Astrocyte (in vitro differentiated cells and primary cell): ENCODE data around the gene PODXL.

ENCODE experiments used
- EZH2 ChIP-seq: IDR thresholded peaks from 2 replicates; pipeline ENCODE4 v1.6.1; 2012; ENCODE audit warnings: mild to moderate bottlenecking, low read length, inconsistent platforms; ENCODE audit not compliant: insufficient read depth
- TF ChIP-seq, protein P1 (sequence below): IDR thresholded peaks from 2 replicates; pipeline ENCODE4 v1.5.1; 2011; ENCODE audit warnings: low read depth, mild to moderate bottlenecking, inconsistent platforms, low read length, moderate library complexity; ENCODE audit not compliant: insufficient read depth

DNA sequence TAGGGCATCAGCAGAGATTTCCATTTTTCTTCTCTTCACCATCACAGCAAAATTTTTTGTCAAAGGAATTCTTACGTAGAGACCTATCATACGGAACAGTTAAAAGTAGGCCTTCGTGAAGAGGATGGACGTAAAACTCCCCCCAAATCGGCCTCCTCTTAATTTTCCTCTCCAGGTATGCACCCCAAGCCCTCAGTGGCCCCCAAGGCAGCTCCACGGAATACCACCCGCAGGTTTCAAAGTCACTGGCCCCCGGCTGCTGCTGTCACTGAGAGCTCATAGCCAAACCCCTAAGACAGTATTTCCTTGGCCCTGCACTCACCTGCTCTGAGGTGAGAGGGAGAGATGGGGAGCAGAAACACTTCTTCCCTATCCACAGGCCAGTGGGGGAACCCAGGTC, 8.8 kb downstream of the PODXL start:
- TF ChIP-seq, protein P1, sequence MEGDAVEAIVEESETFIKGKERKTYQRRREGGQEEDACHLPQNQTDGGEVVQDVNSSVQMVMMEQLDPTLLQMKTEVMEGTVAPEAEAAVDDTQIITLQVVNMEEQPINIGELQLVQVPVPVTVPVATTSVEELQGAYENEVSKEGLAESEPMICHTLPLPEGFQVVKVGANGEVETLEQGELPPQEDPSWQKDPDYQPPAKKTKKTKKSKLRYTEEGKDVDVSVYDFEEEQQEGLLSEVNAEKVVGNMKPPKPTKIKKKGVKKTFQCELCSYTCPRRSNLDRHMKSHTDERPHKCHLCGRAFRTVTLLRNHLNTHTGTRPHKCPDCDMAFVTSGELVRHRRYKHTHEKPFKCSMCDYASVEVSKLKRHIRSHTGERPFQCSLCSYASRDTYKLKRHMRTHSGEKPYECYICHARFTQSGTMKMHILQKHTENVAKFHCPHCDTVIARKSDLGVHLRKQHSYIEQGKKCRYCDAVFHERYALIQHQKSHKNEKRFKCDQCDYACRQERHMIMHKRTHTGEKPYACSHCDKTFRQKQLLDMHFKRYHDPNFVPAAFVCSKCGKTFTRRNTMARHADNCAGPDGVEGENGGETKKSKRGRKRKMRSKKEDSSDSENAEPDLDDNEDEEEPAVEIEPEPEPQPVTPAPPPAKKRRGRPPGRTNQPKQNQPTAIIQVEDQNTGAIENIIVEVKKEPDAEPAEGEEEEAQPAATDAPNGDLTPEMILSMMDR: no peak
- TF ChIP-seq EZH2: no peak
